T-helper 17 cell (primary cell): ENCODE results near the gene KIF26B. TPM values are rescaled to one million over a fixed set of nuclear protein-coding genes. Genes with fewer than 3 reads are reported as not detected.

Experiments used
- ATAC-seq: fragments of 150-1000 bp; cut with Tn5 transposase; 2 replicates; pipeline ENCODE4 v1.10.0; 2021; ENCODE audit warnings: mild to moderate bottlenecking, moderate library complexity
- DNase-seq, 3 donors: peaks; one replicate each; pipeline versions ENCODE4 v3.0.0 to v3.0.0-alpha.2; 2020 to 2021
- H3K9me3 ChIP-seq: one replicate; pipeline ENCODE4 v1.7.0; 2013; ENCODE audit warnings: low read length, mild to moderate bottlenecking; ENCODE audit not compliant: control insufficient read depth, poor library complexity, severe bottlenecking
- H3K27ac Mint-ChIP-seq: one replicate; pipeline ENCODE4 v1.8.0; 2022; ENCODE audit warnings: mild to moderate bottlenecking, moderate library complexity, mixed read lengths
- H3K27me3 Mint-ChIP-seq: one replicate; pipeline ENCODE4 v1.8.0; 2022; ENCODE audit warnings: mixed read lengths
- H3K36me3 Mint-ChIP-seq: one replicate; pipeline ENCODE4 v1.8.0; 2022; ENCODE audit warnings: low read depth, mixed read lengths
- H3K4me1 Mint-ChIP-seq: one replicate; pipeline ENCODE4 v1.8.0; 2022; ENCODE audit warnings: mild to moderate bottlenecking, mixed read lengths
- H3K4me3 Mint-ChIP-seq: one replicate; pipeline ENCODE4 v1.8.0; 2022; ENCODE audit warnings: mild to moderate bottlenecking, moderate library complexity, mixed read lengths
- total RNA-seq, 4 donors: library from RNA in 2 of 4; stranded (reverse) in 2 of 4; gene quantifications; one replicate each; pipeline ENCODE4 v1.2.3 and lab custom pipeline; 2022 to 2026

Gene KIF26B
- total RNA-seq, 2 donors from 2014 or later, result not detected

GRCh38 chr1:245614476-245614875, 459.7 kb downstream of the KIF26B start:
- Mint-ChIP-seq H3K27ac (no peak overlapping the region), H3K27me3 (peaks cover 13% of the 10 kb centered on the region), H3K36me3 (no peaks in the 10 kb centered on the region), H3K4me1 (no peaks in the 10 kb centered on the region), H3K4me3 (no peak overlapping the region)
- ATAC-seq (no peak), DNase-seq (no peak)
- no peaks in the 10 kb centered on the region for H3K9me3 ChIP-seq

- ATAC-seq, result no peak
- DNase-seq, result no peak
- Mint-ChIP-seq H3K27me3 (peaks cover 13% of the 10 kb centered on the region), H3K4me1 (no peaks in the 10 kb centered on the region), H3K36me3 (no peaks in the 10 kb centered on the region), H3K27ac (no peak overlapping the region), H3K4me3 (no peak overlapping the region)
- no peaks in the 10 kb centered on the region for H3K9me3 ChIP-seq
These were observed 460.2 kb downstream of the KIF26B start for GRCh38 chr1:245615001-245615400.

- Mint-ChIP-seq H3K36me3 (no peaks in the 10 kb centered on the region), H3K4me1 (peaks cover 2% of the 10 kb centered on the region), H3K27me3 (peaks cover under 1% of the 10 kb centered on the region), H3K27ac (no peak overlapping the region), H3K4me3 (no peak overlapping the region)
- DNase-seq (no peak), ATAC-seq (no peak)
- H3K9me3 ChIP-seq, result peaks cover 3% of the 10 kb centered on the region
These were observed 466.8 kb downstream of the KIF26B start for GRCh38 chr1:245621589-245621988.

- Mint-ChIP-seq H3K4me1 (peaks cover 2% of the 10 kb centered on the region), H3K36me3 (no peaks in the 10 kb centered on the region), H3K4me3 (no peak overlapping the region), H3K27me3 (no peaks in the 10 kb centered on the region), H3K27ac (no peak overlapping the region)
- no peak for DNase-seq
- H3K9me3 ChIP-seq, result peaks cover 3% of the 10 kb centered on the region
- ATAC-seq, result no peak
These were observed 467.7 kb downstream of the KIF26B start for GRCh38 chr1:245622332-245623014.

- DNase-seq (no peak), ATAC-seq (no peak)
- no peak overlapping the region for H3K27ac Mint-ChIP-seq
- no peaks in the 10 kb centered on the region for H3K36me3 Mint-ChIP-seq
- H3K4me3 Mint-ChIP-seq, result no peak overlapping the region
- H3K9me3 ChIP-seq, result no peaks in the 10 kb centered on the region
- no peaks in the 10 kb centered on the region for H3K4me1 Mint-ChIP-seq
- peaks cover 4% of the 10 kb centered on the region for H3K27me3 Mint-ChIP-seq
These were observed 486.6 kb downstream of the KIF26B start for GRCh38 chr1:245641384-245641783.

GRCh38 chr1:245645406-245645805, 490.6 kb downstream of the KIF26B start:
- H3K4me1 Mint-ChIP-seq, result no peaks in the 10 kb centered on the region
- no peak overlapping the region for H3K4me3 Mint-ChIP-seq
- DNase-seq (no peak), ATAC-seq (no peak)
- H3K9me3 ChIP-seq, result no peaks in the 10 kb centered on the region
- H3K27ac Mint-ChIP-seq, result no peak overlapping the region
- H3K36me3 Mint-ChIP-seq, result no peaks in the 10 kb centered on the region
- peaks cover 34% of the 10 kb centered on the region for H3K27me3 Mint-ChIP-seq

- no peak overlapping the region for H3K4me3 Mint-ChIP-seq
- no peaks in the 10 kb centered on the region for H3K9me3 ChIP-seq
- no peaks in the 10 kb centered on the region for H3K36me3 Mint-ChIP-seq
- no peak overlapping the region for H3K27ac Mint-ChIP-seq
- DNase-seq (no peak), ATAC-seq (no peak)
- peaks cover 34% of the 10 kb centered on the region for H3K27me3 Mint-ChIP-seq
- H3K4me1 Mint-ChIP-seq, result no peaks in the 10 kb centered on the region
These were observed 491.1 kb downstream of the KIF26B start for GRCh38 chr1:245645894-245646293.

GRCh38 chr1:245648749-245649522, 494.2 kb downstream of the KIF26B start:
- Mint-ChIP-seq H3K27ac (no peak overlapping the region), H3K27me3 (peaks cover 34% of the 10 kb centered on the region), H3K36me3 (no peaks in the 10 kb centered on the region), H3K4me1 (no peaks in the 10 kb centered on the region), H3K4me3 (peak overlapping the region; percentile 6)
- ATAC-seq (peak; percentile 20), DNase-seq (no peak)
- H3K9me3 ChIP-seq, result no peaks in the 10 kb centered on the region

GRCh38 chr1:245649666-245650065, 494.9 kb downstream of the KIF26B start:
- DNase-seq (no peak), ATAC-seq (no peak)
- Mint-ChIP-seq H3K4me3 (no peak overlapping the region), H3K27ac (no peak overlapping the region), H3K27me3 (peaks cover 34% of the 10 kb centered on the region), H3K4me1 (no peaks in the 10 kb centered on the region), H3K36me3 (no peaks in the 10 kb centered on the region)
- H3K9me3 ChIP-seq, result no peaks in the 10 kb centered on the region

GRCh38 chr1:245650441-245650960, 495.7 kb downstream of the KIF26B start:
- Mint-ChIP-seq H3K36me3 (no peaks in the 10 kb centered on the region), H3K4me3 (no peak overlapping the region), H3K27me3 (peaks cover 34% of the 10 kb centered on the region), H3K4me1 (no peaks in the 10 kb centered on the region), H3K27ac (no peak overlapping the region)
- ATAC-seq (no peak), DNase-seq (no peak)
- no peaks in the 10 kb centered on the region for H3K9me3 ChIP-seq

- peaks cover 33% of the 10 kb centered on the region for H3K27me3 Mint-ChIP-seq
- no peaks in the 10 kb centered on the region for H3K36me3 Mint-ChIP-seq
- H3K4me3 Mint-ChIP-seq, result no peak overlapping the region
- H3K27ac Mint-ChIP-seq, result no peak overlapping the region
- H3K4me1 Mint-ChIP-seq, result no peaks in the 10 kb centered on the region
- DNase-seq (no peak), ATAC-seq (no peak)
- no peaks in the 10 kb centered on the region for H3K9me3 ChIP-seq
These were observed 496.3 kb downstream of the KIF26B start for GRCh38 chr1:245651093-245651492.

GRCh38 chr1:245652116-245652515, 497.3 kb downstream of the KIF26B start:
- Mint-ChIP-seq H3K27ac (no peak overlapping the region), H3K4me3 (no peak overlapping the region), H3K4me1 (no peaks in the 10 kb centered on the region), H3K27me3 (peaks cover 25% of the 10 kb centered on the region), H3K36me3 (no peaks in the 10 kb centered on the region)
- DNase-seq, result no peak
- ATAC-seq, result no peak
- no peaks in the 10 kb centered on the region for H3K9me3 ChIP-seq

- H3K27ac Mint-ChIP-seq, result no peak overlapping the region
- no peaks in the 10 kb centered on the region for H3K36me3 Mint-ChIP-seq
- DNase-seq, result no peak
- H3K4me3 Mint-ChIP-seq, result no peak overlapping the region
- H3K4me1 Mint-ChIP-seq, result no peaks in the 10 kb centered on the region
- no peaks in the 10 kb centered on the region for H3K9me3 ChIP-seq
- ATAC-seq, result no peak
- H3K27me3 Mint-ChIP-seq, result peaks cover 21% of the 10 kb centered on the region
These were observed 498.1 kb downstream of the KIF26B start for GRCh38 chr1:245652660-245653427.
